ENCODE results near the gene TMEM244. TPM values are rescaled to one million over a fixed set of nuclear protein-coding genes. Genes with fewer than 3 reads are reported as not detected.

Gene TMEM244
- not detected in 2 replicates for total RNA-seq

DNA sequence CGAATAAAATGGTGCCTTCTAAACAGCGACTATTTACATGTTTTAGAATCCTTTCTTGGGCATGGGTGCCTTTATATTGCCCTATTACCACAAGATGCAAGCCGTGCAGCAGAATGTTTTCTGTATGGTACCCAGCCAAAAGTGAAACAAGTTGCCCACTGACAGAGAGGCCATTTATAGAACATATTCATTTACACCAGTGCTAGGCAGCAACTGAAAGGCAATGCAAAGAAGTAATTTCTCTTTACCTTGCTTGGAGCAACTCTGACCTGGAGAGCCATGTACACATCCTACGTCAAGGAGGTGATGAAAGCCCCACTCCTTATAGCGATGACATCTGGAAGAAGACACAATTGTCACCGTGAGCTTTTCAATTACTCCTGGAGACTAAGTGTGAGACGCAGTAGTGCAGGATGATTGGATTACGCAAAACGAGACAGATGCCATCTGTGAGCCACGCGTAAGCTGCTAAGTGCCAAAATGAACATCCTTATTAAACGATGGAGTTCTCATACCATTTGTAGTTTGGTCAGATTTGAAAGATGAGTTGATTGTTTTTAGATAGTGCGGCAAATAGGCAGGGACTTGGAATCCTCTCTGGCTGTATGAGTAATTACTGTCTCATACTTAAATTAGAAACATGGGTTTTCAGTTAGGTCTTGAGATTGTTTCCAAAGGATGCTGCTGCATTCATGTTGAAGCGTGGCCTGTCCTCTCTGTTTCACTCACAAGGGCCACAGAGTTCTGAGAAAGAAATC, at the start of gene TMEM244:
TMEM244 (minus strand) TSS at position 408 of the 758 bp plus-strand sequence; CDS start at position 281, 127 bp downstream.

Other genes with a start within 250 kb of the TMEM244 start
- gene ARHGAP18, start 151.1 kb downstream of the TMEM244 start, total RNA-seq: 9.3 and 14.4 TPM in 2 replicates
- 6.5 and 13.7 TPM in 2 replicates for gene L3MBTL3, start 157.3 kb upstream of the TMEM244 start, total RNA-seq